K562 (cell line): ENCODE measurements around the gene E2F3. TPM values are rescaled to one million over a fixed set of nuclear protein-coding genes. Genes with fewer than 3 reads are reported as not detected.

Experiments
- ATAC-seq: fragments of 200-7000 bp; cut with Tn5 transposase; 3 replicates; pipeline ENCODE4 v1.9.1; 2020; ENCODE audit warnings: moderate library complexity
- BruUV-seq: library from RNA; stranded (reverse); fragments of 400-500 nt; replicated peaks from 2 replicates; lab custom pipeline; 2021; lab: Mats Ljungman, UMichigan
- CTCF ChIA-PET: fragments of 300-600 bp; formaldehyde crosslinking; extraction: SDS; loops from one replicate; lab custom pipeline; 2021; ENCODE audit warnings: low intra/inter-chr PET ratio; lab: Yijun Ruan, JAX
- POLR2A ChIA-PET: fragments of 300-600, 350-650 bp; sonication (Branson Sonifier 250); formaldehyde crosslinking; extraction: SDS; loops from one replicate; lab custom pipeline; 2021; ENCODE audit warnings: antibody characterized with exemption, inconsistent platforms; lab: Yijun Ruan, JAX
- DNase-seq, 4 experiments: peaks; one replicate each; pipeline versions ENCODE4 v3.0.0 to v3.0.0-alpha.2; 2011 to 2018; ENCODE audit warnings: low spot score in 3 of 4, mixed read lengths in 3 of 4; ENCODE audit errors: extremely low read depth in 1 of 4
- FAIRE-seq: peaks from 2 replicates; lab custom pipeline; 2011; peaks lifted over from hg19 to GRCh38; lab: Jason Lieb, UNC
- H2AFZ ChIP-seq: 2 replicates; pipeline ENCODE4 v1.6.0; 2011; ENCODE audit warnings: low read depth, low read length, control low read depth, inconsistent platforms
- H3K27ac ChIP-seq: fragments of 200-600 bp; 3 replicates; pipeline ENCODE4 v1.8.0; 2011; ENCODE audit warnings: low read depth, mild to moderate bottlenecking, control low read depth, inconsistent platforms, low read length, moderate library complexity, mixed read lengths; ENCODE audit errors: extremely low read depth
- H3K27me3 ChIP-seq, 2 experiments: fragments of 300-600 bp in 1 of 2; 2 replicates in 1 of 2; 3 replicates in 1 of 2; pipeline versions ENCODE4 v1.6.0 to v1.8.0; 2011; ENCODE audit warnings: inconsistent platforms in 2 of 2, low read length in 2 of 2, mild to moderate bottlenecking in 1 of 2, mixed read lengths in 1 of 2, moderate library complexity in 1 of 2; ENCODE audit not compliant: control insufficient read depth in 2 of 2, insufficient read depth in 2 of 2
- H3K36me3 ChIP-seq: fragments of 300-600 bp; 3 replicates; pipeline ENCODE4 v1.8.0; 2011; ENCODE audit warnings: mild to moderate bottlenecking, low read length, inconsistent platforms; ENCODE audit not compliant: control insufficient read depth, insufficient read depth
- H3K4me1 ChIP-seq, 2 experiments: fragments of 200-600 bp in 1 of 2; replicated peaks in 1 of 2; 2 replicates in 1 of 2; 3 replicates in 1 of 2; pipeline versions ENCODE4 v1.5.1 to v1.8.0; 2011; ENCODE audit warnings: inconsistent platforms in 2 of 2, low read length in 2 of 2, mild to moderate bottlenecking in 1 of 2, mixed read lengths in 1 of 2, moderate library complexity in 1 of 2; ENCODE audit not compliant: control insufficient read depth in 2 of 2, insufficient read depth in 2 of 2
- H3K4me2 ChIP-seq: 2 replicates; pipeline ENCODE4 v1.6.1; 2011; ENCODE audit warnings: low read length, control low read depth, inconsistent platforms, mixed read lengths; ENCODE audit not compliant: insufficient read depth
- H3K4me3 ChIP-seq: fragments of 200-600 bp; sonication (generic), shearing (Covaris generic); 2 replicates; pipeline ENCODE4 v1.5.1; 2016; ENCODE audit warnings: control low read depth, inconsistent platforms
- H3K79me2 ChIP-seq: fragments of 200-600 bp; 3 replicates; pipeline ENCODE4 v1.8.0; 2011; ENCODE audit warnings: low read length, inconsistent platforms; ENCODE audit not compliant: control insufficient read depth, insufficient read depth
- H3K9ac ChIP-seq, 2 experiments: 2 replicates each; pipeline versions ENCODE4 v1.6.0 to v1.6.1; 2011; ENCODE audit warnings: low read depth in 2 of 2, low read length in 2 of 2, control low read depth in 1 of 2, inconsistent platforms in 1 of 2, mild to moderate bottlenecking in 1 of 2, mixed read lengths in 1 of 2; ENCODE audit not compliant: insufficient read depth in 1 of 2
- H3K9me1 ChIP-seq: one replicate; pipeline ENCODE4 v1.6.0; 2011; ENCODE audit warnings: inconsistent platforms, mild to moderate bottlenecking, low read length, moderate library complexity; ENCODE audit not compliant: control insufficient read depth, insufficient read depth
- H3K9me3 ChIP-seq: replicated peaks from 2 replicates; pipeline ENCODE4 v1.5.1; 2011; ENCODE audit warnings: low read depth, low read length, inconsistent platforms; ENCODE audit not compliant: control insufficient read depth, insufficient read depth
- H4K20me1 ChIP-seq: replicated peaks from 2 replicates; pipeline ENCODE4 v1.6.1; 2011; ENCODE audit warnings: low read length, inconsistent platforms, mixed read lengths; ENCODE audit not compliant: control insufficient read depth, insufficient read depth
- C11orf30 ChIP-seq: fragments of 450-650 bp; IDR thresholded peaks from 2 replicates; pipeline ENCODE4 v1.6.1; 2016; ENCODE audit warnings: low read depth, mild to moderate bottlenecking
- CBFB ChIP-seq: sonication (generic); formaldehyde crosslinking; IDR thresholded peaks from 2 replicates; pipeline ENCODE4 v1.4.0; 2020; ENCODE audit warnings: mild to moderate bottlenecking, missing genetic modification reagents
- E2F3 ChIP-seq: fragments of 250-450 bp; sonication (Bioruptor Pico); IDR thresholded peaks from 2 replicates; pipeline ENCODE4 v1.4.0; 2020; ENCODE audit warnings: mild to moderate bottlenecking
- ESRRB ChIP-seq: fragments of 250-450 bp; sonication (Bioruptor Pico); IDR thresholded peaks from 2 replicates; pipeline ENCODE4 v1.5.0; 2020; ENCODE audit warnings: mild to moderate bottlenecking, moderate library complexity, borderline replicate concordance
- HSF4 ChIP-seq: fragments of 250-450 bp; sonication (Bioruptor Pico); IDR thresholded peaks from 2 replicates; pipeline ENCODE4 v2.1.2; 2022; ENCODE audit warnings: mild to moderate bottlenecking, moderate library complexity, borderline replicate concordance
- MCM5 ChIP-seq: fragments of 450-650 bp; IDR thresholded peaks from 2 replicates; pipeline ENCODE4 v1.6.1; 2016; ENCODE audit warnings: low read depth
- NCOA4 ChIP-seq: fragments of 450-650 bp; IDR thresholded peaks from 2 replicates; pipeline ENCODE4 v1.6.1; 2018; ENCODE audit warnings: mild to moderate bottlenecking; ENCODE audit not compliant: partially characterized antibody
- NR2C1 ChIP-seq, 2 experiments: fragments of 450-650 bp; IDR thresholded peaks; 2 replicates each; pipeline ENCODE4 v1.6.1; 2017; ENCODE audit warnings: mild to moderate bottlenecking in 2 of 2, antibody characterized with exemption in 1 of 2, inconsistent platforms in 1 of 2, missing compliant biosample characterization in 1 of 2, missing genetic modification characterization in 1 of 2
- TCF7 ChIP-seq: sonication (generic); IDR thresholded peaks from 2 replicates; pipeline ENCODE4 v1.6.1; 2016; ENCODE audit warnings: antibody characterized with exemption, borderline replicate concordance
- TGIF2 ChIP-seq: sonication (generic); formaldehyde crosslinking; IDR thresholded peaks from 2 replicates; pipeline ENCODE4 v1.8.1; 2022; ENCODE audit warnings: mild to moderate bottlenecking, missing genetic modification reagents, moderate library complexity
- ZBTB17 ChIP-seq: fragments of 450-650 bp; formaldehyde crosslinking; IDR thresholded peaks from 2 replicates; pipeline ENCODE4 v1.4.0; 2020; ENCODE audit warnings: mild to moderate bottlenecking
- WGBS: fragments of 100-300 bp; shearing (Covaris generic); methylation state at CpG from one replicate; pipeline ENCODE4 v1.1.6; 2016; ENCODE audit warnings: low coverage, mixed read lengths; ENCODE audit not compliant: insufficient coverage; ENCODE audit errors: missing lambda C conversion rate; 5-methylcytosine and 5-hydroxymethylcytosine counted together
- in situ Hi-C: fragments of 300-500 bp; cut with MboI; formaldehyde crosslinking; loops from 4 replicates; pipeline ENCODE4 v1.15.0; 2018; ENCODE audit warnings: inconsistent platforms, mixed read lengths
- intact Hi-C: fragments of 100-400 bp; cut with micrococcal nuclease; formaldehyde crosslinking; loops from 2 replicates; pipeline ENCODE4 v1.14.2; 2022
- polyA plus RNA-seq, 8 experiments: library from polyadenylated mRNA; depleted of rRNA in 4 of 8; stranded (reverse) in 5 of 8; unstranded in 3 of 8; fragments of >200 nt; fragmentation: Nextera tagmentation in 2 of 8; fragmentation: Illumina TruSeq in 1 of 8; extraction: Ambion mirVana in 2 of 8; extraction: Trizol in 1 of 8; gene quantifications; 2 replicates each; pipeline versions ENCODE4 v1.2.1 to v1.2.3, GENCODE V29; 2011 to 2014; ENCODE audit warnings: inconsistent platforms in 1 of 8, missing spikeins in 1 of 8
- total RNA-seq, 7 experiments: library from RNA; depleted of rRNA in 6 of 7; stranded (reverse); fragments of >200 nt in 6 of 7; fragmentation: Illumina TruSeq in 2 of 7; extraction: Trizol in 2 of 7; gene quantifications; 2 replicates each; pipeline versions ENCODE4 v1.2.1 to v1.2.3, GENCODE V29; 2011 to 2021; ENCODE audit warnings: low replicate concordance in 1 of 7
- TF ChIP-seq, protein P1 (sequence below): fragments of 450-650 bp; formaldehyde crosslinking; conservative IDR thresholded peaks from 2 replicates; pipeline ENCODE4 v1.4.0; 2022; ENCODE audit warnings: mild to moderate bottlenecking, missing genetic modification characterization
- TF ChIP-seq, protein P2 (sequence below): fragments of 250-450 bp; sonication (Bioruptor Pico); IDR thresholded peaks from 2 replicates; pipeline ENCODE4 v1.8.0; 2021; ENCODE audit warnings: moderate library complexity, mild to moderate bottlenecking, inconsistent platforms
- TF ChIP-seq, protein P3 (sequence below): fragments of 450-650 bp; IDR thresholded peaks from 2 replicates; pipeline ENCODE4 v1.6.1; 2014; ENCODE audit warnings: low read depth, mild to moderate bottlenecking, moderate library complexity, borderline replicate concordance
- TF ChIP-seq, protein P4 (sequence below): fragments of 250-450 bp; sonication (Bioruptor Pico); IDR thresholded peaks from 2 replicates; pipeline ENCODE4 v1.9.0; 2021; ENCODE audit warnings: mild to moderate bottlenecking, inconsistent platforms

E2F3 gene
- total and polyA plus RNA-seq, 9 of the 15 experiments (the other 6 are each of a cell fraction or from before 2014, with no cell fraction given): 11.1 to 44.7 (median 27.2) TPM

DNA sequence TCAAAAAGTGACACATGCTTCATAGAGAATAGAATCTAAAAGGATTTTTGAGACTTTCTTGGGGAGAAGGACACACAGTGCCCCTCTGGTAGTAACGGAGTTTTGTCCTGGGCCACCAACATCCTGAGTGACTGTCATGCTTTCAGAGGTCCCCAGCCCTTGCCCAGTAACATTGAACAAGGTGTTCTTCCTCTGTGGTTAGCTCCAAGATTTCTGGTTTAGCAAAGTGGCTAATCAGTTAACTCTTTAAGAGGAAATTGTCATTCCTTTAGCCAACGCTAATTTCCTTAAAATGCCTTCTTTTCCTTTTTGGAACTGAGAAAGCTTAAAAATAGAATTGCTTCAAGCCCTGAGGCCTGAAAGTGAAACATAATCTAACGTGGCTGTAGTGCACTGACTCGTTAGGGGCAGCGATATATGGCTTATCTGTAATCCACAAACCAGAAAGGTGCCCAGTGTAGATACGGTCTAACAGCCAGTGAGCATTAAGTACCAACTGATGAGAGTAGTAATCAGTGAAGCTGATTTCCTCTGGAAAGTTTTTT lies 7.8 kb downstream of the E2F3 start:
- CTCF ChIA-PET: no interaction called here
- Histone ChIP-seq H3K27ac (peak overlapping the region; percentile 69), H3K9me1 (peaks cover 4% of the 10 kb centered on the region), H3K4me3 (peak overlapping the region; percentile 1; the same call in 1 of the 2 replicates), H3K9me3 (no peaks in the 10 kb centered on the region), H4K20me1 (peaks cover 28% of the 10 kb centered on the region), H3K27me3 (no peaks in the 10 kb centered on the region), H3K36me3 (peaks cover 81% of the 10 kb centered on the region), H3K79me2 (peaks cover 100% of the 10 kb centered on the region), H3K4me1 (peaks cover 31 to 86% of the 10 kb centered on the region in 2 experiments), H2AFZ (no peak overlapping the region), H3K9ac (peak overlapping the region in 1 of 2 experiments; percentile 50; a peak in 3 of 4 replicates), H3K4me2 (peak overlapping the region; percentile 65)
- no TSS peak for BruUV-seq
- peak; percentile 66 for ATAC-seq
- in situ Hi-C loops (no loop called here), intact Hi-C loops (loop anchor here (1.0 to 2.0 kb wide), 2 partner anchors 9 to 197 kb away; partner anchors contain the start of gene MBOAT1)
- peak; percentile 74 for FAIRE-seq
- WGBS: under 1% methylated on average over 6 of the region's 6 CpGs
- peak in 2 of 4 experiments; percentile 64 to 87 for DNase-seq
- POLR2A ChIA-PET: interaction anchor here (0.7 to 3.7 kb wide), 6 partner anchors 9 to 34 kb away, joined by 3 to 21 read pairs (median 4); no protein-coding TSS in a partner anchor
- TF ChIP-seq NR2C1 (IDR thresholded peaks at IDR 0.05) (no peak), NR2C1 (tag; IDR thresholded peaks at IDR 0.05) (no peak), ZBTB17 (CRISPR knock-in tag) (no peak), ESRRB (CRISPR knock-in tag) (no peak), E2F3 (CRISPR knock-in tag) (no peak), C11orf30 (no peak), HSF4 (no peak), MCM5 (no peak), NCOA4 (no peak), TGIF2 (CRISPR knock-in tag) (no peak), TCF7 (0 out of 2 replicates have a peak, but pooled peaks have one; percentile 31), CBFB (CRISPR knock-in tag) (no peak)
- TF ChIP-seq, protein P1, sequence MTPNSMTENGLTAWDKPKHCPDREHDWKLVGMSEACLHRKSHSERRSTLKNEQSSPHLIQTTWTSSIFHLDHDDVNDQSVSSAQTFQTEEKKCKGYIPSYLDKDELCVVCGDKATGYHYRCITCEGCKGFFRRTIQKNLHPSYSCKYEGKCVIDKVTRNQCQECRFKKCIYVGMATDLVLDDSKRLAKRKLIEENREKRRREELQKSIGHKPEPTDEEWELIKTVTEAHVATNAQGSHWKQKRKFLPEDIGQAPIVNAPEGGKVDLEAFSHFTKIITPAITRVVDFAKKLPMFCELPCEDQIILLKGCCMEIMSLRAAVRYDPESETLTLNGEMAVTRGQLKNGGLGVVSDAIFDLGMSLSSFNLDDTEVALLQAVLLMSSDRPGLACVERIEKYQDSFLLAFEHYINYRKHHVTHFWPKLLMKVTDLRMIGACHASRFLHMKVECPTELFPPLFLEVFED (CRISPR knock-in tag): no peak
- TF ChIP-seq, protein P2, sequence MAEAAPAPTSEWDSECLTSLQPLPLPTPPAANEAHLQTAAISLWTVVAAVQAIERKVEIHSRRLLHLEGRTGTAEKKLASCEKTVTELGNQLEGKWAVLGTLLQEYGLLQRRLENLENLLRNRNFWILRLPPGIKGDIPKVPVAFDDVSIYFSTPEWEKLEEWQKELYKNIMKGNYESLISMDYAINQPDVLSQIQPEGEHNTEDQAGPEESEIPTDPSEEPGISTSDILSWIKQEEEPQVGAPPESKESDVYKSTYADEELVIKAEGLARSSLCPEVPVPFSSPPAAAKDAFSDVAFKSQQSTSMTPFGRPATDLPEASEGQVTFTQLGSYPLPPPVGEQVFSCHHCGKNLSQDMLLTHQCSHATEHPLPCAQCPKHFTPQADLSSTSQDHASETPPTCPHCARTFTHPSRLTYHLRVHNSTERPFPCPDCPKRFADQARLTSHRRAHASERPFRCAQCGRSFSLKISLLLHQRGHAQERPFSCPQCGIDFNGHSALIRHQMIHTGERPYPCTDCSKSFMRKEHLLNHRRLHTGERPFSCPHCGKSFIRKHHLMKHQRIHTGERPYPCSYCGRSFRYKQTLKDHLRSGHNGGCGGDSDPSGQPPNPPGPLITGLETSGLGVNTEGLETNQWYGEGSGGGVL (CRISPR knock-in tag): no peak
- TF ChIP-seq, protein P3, sequence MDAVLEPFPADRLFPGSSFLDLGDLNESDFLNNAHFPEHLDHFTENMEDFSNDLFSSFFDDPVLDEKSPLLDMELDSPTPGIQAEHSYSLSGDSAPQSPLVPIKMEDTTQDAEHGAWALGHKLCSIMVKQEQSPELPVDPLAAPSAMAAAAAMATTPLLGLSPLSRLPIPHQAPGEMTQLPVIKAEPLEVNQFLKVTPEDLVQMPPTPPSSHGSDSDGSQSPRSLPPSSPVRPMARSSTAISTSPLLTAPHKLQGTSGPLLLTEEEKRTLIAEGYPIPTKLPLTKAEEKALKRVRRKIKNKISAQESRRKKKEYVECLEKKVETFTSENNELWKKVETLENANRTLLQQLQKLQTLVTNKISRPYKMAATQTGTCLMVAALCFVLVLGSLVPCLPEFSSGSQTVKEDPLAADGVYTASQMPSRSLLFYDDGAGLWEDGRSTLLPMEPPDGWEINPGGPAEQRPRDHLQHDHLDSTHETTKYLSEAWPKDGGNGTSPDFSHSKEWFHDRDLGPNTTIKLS: no peak; the same call in 1 of the 2 replicates
- TF ChIP-seq, protein P4, sequence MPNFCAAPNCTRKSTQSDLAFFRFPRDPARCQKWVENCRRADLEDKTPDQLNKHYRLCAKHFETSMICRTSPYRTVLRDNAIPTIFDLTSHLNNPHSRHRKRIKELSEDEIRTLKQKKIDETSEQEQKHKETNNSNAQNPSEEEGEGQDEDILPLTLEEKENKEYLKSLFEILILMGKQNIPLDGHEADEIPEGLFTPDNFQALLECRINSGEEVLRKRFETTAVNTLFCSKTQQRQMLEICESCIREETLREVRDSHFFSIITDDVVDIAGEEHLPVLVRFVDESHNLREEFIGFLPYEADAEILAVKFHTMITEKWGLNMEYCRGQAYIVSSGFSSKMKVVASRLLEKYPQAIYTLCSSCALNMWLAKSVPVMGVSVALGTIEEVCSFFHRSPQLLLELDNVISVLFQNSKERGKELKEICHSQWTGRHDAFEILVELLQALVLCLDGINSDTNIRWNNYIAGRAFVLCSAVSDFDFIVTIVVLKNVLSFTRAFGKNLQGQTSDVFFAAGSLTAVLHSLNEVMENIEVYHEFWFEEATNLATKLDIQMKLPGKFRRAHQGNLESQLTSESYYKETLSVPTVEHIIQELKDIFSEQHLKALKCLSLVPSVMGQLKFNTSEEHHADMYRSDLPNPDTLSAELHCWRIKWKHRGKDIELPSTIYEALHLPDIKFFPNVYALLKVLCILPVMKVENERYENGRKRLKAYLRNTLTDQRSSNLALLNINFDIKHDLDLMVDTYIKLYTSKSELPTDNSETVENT: no peak
